CD14-positive monocyte (primary cell): ENCODE data around the gene ARHGAP12. TPM values are rescaled to one million over a fixed set of nuclear protein-coding genes. Genes with fewer than 3 reads are reported as not detected.

Experiments
- DNase-seq, 3 donors: peaks; one replicate each; pipeline ENCODE4 v3.0.0-alpha.2; 2011 to 2022
- H2AFZ ChIP-seq: 2 replicates; pipeline ENCODE4 v1.6.0; 2012; ENCODE audit warnings: mild to moderate bottlenecking, low read depth, low read length, inconsistent platforms; ENCODE audit not compliant: insufficient read depth, poor library complexity, severe bottlenecking
- H3K27ac ChIP-seq, 2 donors: 1 replicate in 1 of 2; 2 replicates in 1 of 2; pipeline ENCODE4 v1.5.1; 2012 to 2013; ENCODE audit warnings: low read length in 2 of 2, control low read depth in 1 of 2, inconsistent platforms in 1 of 2, low read depth in 1 of 2, mild to moderate bottlenecking in 1 of 2
- H3K27me3 ChIP-seq, 2 donors: one replicate each; pipeline versions ENCODE4 v1.6.0 to v1.6.1; 2011 to 2013; ENCODE audit warnings: low read length in 2 of 2; ENCODE audit not compliant: control insufficient read depth in 2 of 2, insufficient read depth in 2 of 2
- H3K36me3 ChIP-seq, 2 donors: replicated peaks in 1 of 2; 1 replicate in 1 of 2; 2 replicates in 1 of 2; pipeline versions ENCODE4 v1.5.1 to v1.6.1; 2012 to 2013; ENCODE audit warnings: low read length in 2 of 2, control low read depth in 1 of 2, inconsistent platforms in 1 of 2, mild to moderate bottlenecking in 1 of 2; ENCODE audit not compliant: insufficient read depth in 2 of 2, control insufficient read depth in 1 of 2
- H3K4me1 ChIP-seq, 2 donors: 1 replicate in 1 of 2; 2 replicates in 1 of 2; pipeline versions ENCODE4 v1.5.1 to v1.6.1; 2012 to 2013; ENCODE audit warnings: low read length in 2 of 2, control low read depth in 1 of 2, inconsistent platforms in 1 of 2, mild to moderate bottlenecking in 1 of 2, moderate library complexity in 1 of 2; ENCODE audit not compliant: insufficient read depth in 2 of 2, control insufficient read depth in 1 of 2
- H3K4me2 ChIP-seq: replicated peaks from 2 replicates; pipeline ENCODE3; 2012; ENCODE audit warnings: low read length, moderate library complexity, mild to moderate bottlenecking; ENCODE audit not compliant: poor library complexity, severe bottlenecking; ENCODE audit errors: extremely low read depth
- H3K4me3 ChIP-seq, 3 experiments: fragments of 200-600 bp in 1 of 3; sonication (generic) in 1 of 3; replicated peaks in 1 of 3; 1 replicate in 2 of 3; 2 replicates in 1 of 3; pipeline ENCODE4 v1.5.1; 2011 to 2013; ENCODE audit warnings: low read length in 3 of 3, mild to moderate bottlenecking in 3 of 3, control low read depth in 2 of 3, low read depth in 2 of 3, inconsistent platforms in 1 of 3, moderate library complexity in 1 of 3
- H3K79me2 ChIP-seq: 2 replicates; pipeline ENCODE4 v1.6.0; 2012; ENCODE audit warnings: mild to moderate bottlenecking, control low read depth, inconsistent platforms, low read length, moderate library complexity; ENCODE audit not compliant: insufficient read depth
- H3K9ac ChIP-seq: 2 replicates; pipeline ENCODE4 v1.6.0; 2017; ENCODE audit warnings: low read length, mild to moderate bottlenecking; ENCODE audit not compliant: insufficient read depth, poor library complexity, severe bottlenecking
- H3K9me3 ChIP-seq, 2 donors: replicated peaks in 1 of 2; 1 replicate in 1 of 2; 2 replicates in 1 of 2; pipeline versions ENCODE4 v1.5.1 to v1.6.1; 2012 to 2013; ENCODE audit warnings: low read length in 2 of 2, control low read depth in 1 of 2; ENCODE audit not compliant: control insufficient read depth in 1 of 2, insufficient read depth in 1 of 2
- H4K20me1 ChIP-seq: 2 replicates; pipeline ENCODE4 v1.6.0; 2012; ENCODE audit warnings: mild to moderate bottlenecking, low read length, control low read depth, moderate library complexity; ENCODE audit not compliant: insufficient read depth
- H3K27ac Mint-ChIP-seq, 7 donors: one replicate each; pipeline ENCODE4 v1.8.0; 2020; ENCODE audit warnings: mild to moderate bottlenecking in 7 of 7, mixed read lengths in 7 of 7, moderate library complexity in 6 of 7, inconsistent platforms in 2 of 7
- H3K27me3 Mint-ChIP-seq, 3 donors: one replicate each; pipeline ENCODE4 v1.8.0; 2021 to 2022; ENCODE audit warnings: low read depth in 3 of 3, mild to moderate bottlenecking in 3 of 3, mixed read lengths in 3 of 3, moderate library complexity in 3 of 3, inconsistent platforms in 1 of 3
- H3K36me3 Mint-ChIP-seq, 2 donors: one replicate each; pipeline ENCODE4 v1.8.0; 2020; ENCODE audit warnings: mixed read lengths in 2 of 2, inconsistent platforms in 1 of 2, mild to moderate bottlenecking in 1 of 2
- H3K4me1 Mint-ChIP-seq: one replicate; pipeline ENCODE4 v1.8.0; 2020; ENCODE audit warnings: mild to moderate bottlenecking, mixed read lengths
- H3K4me3 Mint-ChIP-seq, 2 donors: one replicate each; pipeline ENCODE4 v1.8.0; 2020; ENCODE audit warnings: mild to moderate bottlenecking in 2 of 2, mixed read lengths in 2 of 2, moderate library complexity in 1 of 2
- H3K9me3 Mint-ChIP-seq, 7 donors: one replicate each; pipeline ENCODE4 v1.8.0; 2020 to 2022; ENCODE audit warnings: mixed read lengths in 7 of 7, mild to moderate bottlenecking in 6 of 7, moderate library complexity in 6 of 7, inconsistent platforms in 2 of 7
- CTCF ChIP-seq: fragments of 200-600 bp; IDR thresholded peaks from one replicate; pipeline ENCODE4 v1.8.0; 2022; ENCODE audit warnings: antibody characterized with exemption, mild to moderate bottlenecking
- WGBS: methylation state at CpG from one replicate; pipeline ENCODE4 v1.1.5; 2013; ENCODE audit warnings: missing lambda C conversion rate; ENCODE audit not compliant: insufficient coverage; 5-methylcytosine and 5-hydroxymethylcytosine counted together
- intact Hi-C, 2 donors: fragments of 100-400 bp; cut with micrococcal nuclease; formaldehyde crosslinking; loops; one replicate each; pipeline versions ENCODE4 v1.15.0 to v1.15.1; 2023
- polyA plus RNA-seq, 3 donors: library from polyadenylated mRNA; depleted of rRNA in 1 of 3; unstranded in 2 of 3; stranded (reverse) in 1 of 3; fragments of 300-500 nt in 2 of 3; fragments of >200 nt in 1 of 3; fragmentation: Illumina TruSeq in 2 of 3; gene quantifications; 1 replicate in 2 of 3; 2 replicates in 1 of 3; pipeline ENCODE4 v1.2.3, GENCODE V29; 2012 to 2021

The ARHGAP12 gene
- polyA plus RNA-seq, 3 donors: 3.2 to 15.5 (median 4.7) TPM

GRCh38 chr10:31939797-31940708 is 11.4 kb upstream of the ARHGAP12 start:
- intact Hi-C loops: no loop called here
- Mint-ChIP-seq H3K4me1 (peaks cover 7% of the 10 kb centered on the region), H3K9me3 (no peaks in the 10 kb centered on the region), H3K4me3 (no peak overlapping the region), H3K27me3 (peaks cover 0 to 5% (median 0%) of the 10 kb centered on the region in 3 donors), H3K27ac (no peak overlapping the region), H3K36me3 (no peaks in the 10 kb centered on the region)
- Histone ChIP-seq H3K27ac (no peak overlapping the region), H3K36me3 (no peaks in the 10 kb centered on the region), H3K9ac (no peak overlapping the region), H3K4me2 (no peak overlapping the region), H3K4me3 (no peak overlapping the region), H4K20me1 (no peaks in the 10 kb centered on the region), H2AFZ (no peak overlapping the region), H3K79me2 (no peaks in the 10 kb centered on the region), H3K27me3 (no peaks in the 10 kb centered on the region), H3K4me1 (peaks cover 0 to 9% of the 10 kb centered on the region in 2 donors), H3K9me3 (no peaks in the 10 kb centered on the region)
- TF ChIP-seq CTCF: no peak
- DNase-seq: no peak
- 100% methylated on average over 3 of the region's 4 CpGs for WGBS

- DNase-seq: no peak
- no peak overlapping the region for H3K4me3 Mint-ChIP-seq
- H3K4me1 Mint-ChIP-seq: peaks cover 1% of the 10 kb centered on the region
- H3K27ac Mint-ChIP-seq: no peak overlapping the region
- Histone ChIP-seq H3K36me3 (no peaks in the 10 kb centered on the region), H3K9me3 (no peaks in the 10 kb centered on the region), H3K79me2 (no peaks in the 10 kb centered on the region), H3K4me2 (no peak overlapping the region), H2AFZ (no peak overlapping the region), H3K4me3 (no peak overlapping the region), H3K27me3 (no peaks in the 10 kb centered on the region), H3K9ac (no peak overlapping the region), H3K4me1 (no peaks in the 10 kb centered on the region), H4K20me1 (no peaks in the 10 kb centered on the region), H3K27ac (no peak overlapping the region)
- no peaks in the 10 kb centered on the region for H3K9me3 Mint-ChIP-seq
- 97% methylated on average over 9 of the region's 9 CpGs for WGBS
- H3K27me3 Mint-ChIP-seq: peaks cover 0 to 3% (median 2%) of the 10 kb centered on the region in 3 donors
- TF ChIP-seq CTCF: no peak
- H3K36me3 Mint-ChIP-seq: no peaks in the 10 kb centered on the region
- intact Hi-C loops: no loop called here
Measured at GRCh38 chr10:31937371-31937770, 8.7 kb upstream of the ARHGAP12 start.
